Measurements from ENCODE around the gene IL6R. TPM values are rescaled to one million over a fixed set of nuclear protein-coding genes. Genes with fewer than 3 reads are reported as not detected.

The IL6R gene
- total RNA-seq, 1 donor from 2014 or later, result 2.2 TPM

DNA sequence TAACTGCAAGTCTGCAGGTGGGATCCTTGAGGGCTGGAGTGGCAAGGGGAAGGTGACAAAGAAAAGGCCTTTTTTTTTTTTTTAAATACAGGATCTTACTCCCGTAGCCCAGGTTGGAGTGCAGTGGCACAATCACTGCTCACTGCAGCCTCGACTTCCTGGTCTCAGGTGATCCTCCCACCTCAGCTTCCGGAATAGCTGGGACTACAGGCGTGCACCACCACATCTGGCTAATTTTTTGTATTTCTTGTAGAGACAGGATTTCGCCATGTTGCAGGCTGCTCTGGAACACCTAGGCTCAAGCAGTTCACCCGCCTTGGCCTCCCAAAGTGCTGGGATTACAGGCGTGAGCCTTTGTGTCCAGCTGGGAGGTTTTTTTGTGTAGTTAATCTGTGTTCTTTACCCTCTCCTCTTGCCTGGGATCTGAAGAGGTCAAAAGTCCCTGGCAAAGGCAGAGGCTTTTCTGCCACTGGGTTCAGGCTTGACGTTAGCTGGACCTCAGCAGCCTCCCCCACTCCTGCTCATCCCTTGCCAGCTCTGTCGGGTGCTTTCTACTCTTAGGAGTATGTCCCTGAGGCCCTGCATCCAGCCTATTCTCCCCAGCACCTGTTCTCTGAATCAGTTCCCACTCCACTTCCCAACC is 5.2 kb downstream of the IL6R start:
- no peak for TF ChIP-seq EZH2 (IDR thresholded peaks at IDR 0.05; ENCODE audit: insufficient read depth, low read length)
- TF ChIP-seq, protein P1, sequence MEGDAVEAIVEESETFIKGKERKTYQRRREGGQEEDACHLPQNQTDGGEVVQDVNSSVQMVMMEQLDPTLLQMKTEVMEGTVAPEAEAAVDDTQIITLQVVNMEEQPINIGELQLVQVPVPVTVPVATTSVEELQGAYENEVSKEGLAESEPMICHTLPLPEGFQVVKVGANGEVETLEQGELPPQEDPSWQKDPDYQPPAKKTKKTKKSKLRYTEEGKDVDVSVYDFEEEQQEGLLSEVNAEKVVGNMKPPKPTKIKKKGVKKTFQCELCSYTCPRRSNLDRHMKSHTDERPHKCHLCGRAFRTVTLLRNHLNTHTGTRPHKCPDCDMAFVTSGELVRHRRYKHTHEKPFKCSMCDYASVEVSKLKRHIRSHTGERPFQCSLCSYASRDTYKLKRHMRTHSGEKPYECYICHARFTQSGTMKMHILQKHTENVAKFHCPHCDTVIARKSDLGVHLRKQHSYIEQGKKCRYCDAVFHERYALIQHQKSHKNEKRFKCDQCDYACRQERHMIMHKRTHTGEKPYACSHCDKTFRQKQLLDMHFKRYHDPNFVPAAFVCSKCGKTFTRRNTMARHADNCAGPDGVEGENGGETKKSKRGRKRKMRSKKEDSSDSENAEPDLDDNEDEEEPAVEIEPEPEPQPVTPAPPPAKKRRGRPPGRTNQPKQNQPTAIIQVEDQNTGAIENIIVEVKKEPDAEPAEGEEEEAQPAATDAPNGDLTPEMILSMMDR (IDR thresholded peaks at IDR 0.05; ENCODE audit: insufficient read depth, low read depth, low read length), result no peak
- peaks cover 23% of the 10 kb centered on the region for H3K4me1 Mint-ChIP-seq (ENCODE audit: low read depth, unreplicated experiment)

GRCh38 chr1:154411525-154411924 is 6.4 kb downstream of the IL6R start:
- peaks cover 8% of the 10 kb centered on the region for H3K4me1 ChIP-seq (ENCODE audit: insufficient read depth, low read length)
- H3K36me3 ChIP-seq (ENCODE audit: insufficient read depth, low read length), result no peaks in the 10 kb centered on the region
- no peak overlapping the region for H3K4me3 ChIP-seq (ENCODE audit: insufficient read depth, low read depth, low read length)
- peaks cover 4% of the 10 kb centered on the region for H3K27me3 ChIP-seq (ENCODE audit: insufficient read depth, low read length)
- no peaks in the 10 kb centered on the region for H3K9me3 Mint-ChIP-seq (ENCODE audit: unreplicated experiment)
- H3K4me1 Mint-ChIP-seq (ENCODE audit: low read depth, unreplicated experiment), result peaks cover 19% of the 10 kb centered on the region
- no peaks in the 10 kb centered on the region for H3K79me2 ChIP-seq (ENCODE audit: insufficient read depth, low read length)
- no peak overlapping the region for H3K4me2 ChIP-seq (ENCODE audit: low read length)
- no peak for TF ChIP-seq EZH2 (IDR thresholded peaks at IDR 0.05; ENCODE audit: insufficient read depth, low read length)
- TF ChIP-seq, protein P1 (IDR thresholded peaks at IDR 0.05; ENCODE audit: insufficient read depth, low read depth, low read length), result no peak
- H4K20me1 ChIP-seq (ENCODE audit: insufficient read depth, low read length), result no peaks in the 10 kb centered on the region
- FAIRE-seq (no peak), DNase-seq (ENCODE audit: low read depth) (no peak)
- H3K4me3 Mint-ChIP-seq (ENCODE audit: unreplicated experiment), result no peak overlapping the region
- H3K9me3 ChIP-seq (ENCODE audit: insufficient read depth, low read depth, low read length), result no peaks in the 10 kb centered on the region
- no peak overlapping the region for H3K27ac ChIP-seq (ENCODE audit: low read depth, low read length)
- H3K27me3 Mint-ChIP-seq (ENCODE audit: low read depth, unreplicated experiment), result peaks cover 16% of the 10 kb centered on the region
- no peaks in the 10 kb centered on the region for H3K36me3 Mint-ChIP-seq (ENCODE audit: low read depth, unreplicated experiment)
- no peak overlapping the region for H3K27ac Mint-ChIP-seq (ENCODE audit: unreplicated experiment)
- no peak overlapping the region for H3K9ac ChIP-seq (ENCODE audit: low read length)
- H2AFZ ChIP-seq (ENCODE audit: low read depth, low read length), result no peak overlapping the region

More for the DNA sequence above, 5.2 kb downstream of the IL6R start:
- Histone ChIP-seq H3K4me2 (ENCODE audit: low read length) (no peak overlapping the region), H3K4me3 (ENCODE audit: insufficient read depth, low read depth, low read length) (no peak overlapping the region), H3K9ac (ENCODE audit: low read length) (no peak overlapping the region), H3K27me3 (ENCODE audit: insufficient read depth, low read length) (peaks cover 4% of the 10 kb centered on the region), H3K27ac (ENCODE audit: low read depth, low read length) (no peak overlapping the region), H3K9me3 (ENCODE audit: insufficient read depth, low read depth, low read length) (no peaks in the 10 kb centered on the region), H2AFZ (ENCODE audit: low read depth, low read length) (no peak overlapping the region), H3K4me1 (ENCODE audit: insufficient read depth, low read length) (peaks cover 18% of the 10 kb centered on the region), H3K79me2 (ENCODE audit: insufficient read depth, low read length) (no peaks in the 10 kb centered on the region), H3K36me3 (ENCODE audit: insufficient read depth, low read length) (no peaks in the 10 kb centered on the region), H4K20me1 (ENCODE audit: insufficient read depth, low read length) (no peaks in the 10 kb centered on the region)
- Mint-ChIP-seq H3K27ac (ENCODE audit: unreplicated experiment) (no peak overlapping the region), H3K27me3 (ENCODE audit: low read depth, unreplicated experiment) (peaks cover 16% of the 10 kb centered on the region), H3K36me3 (ENCODE audit: low read depth, unreplicated experiment) (no peaks in the 10 kb centered on the region), H3K9me3 (ENCODE audit: unreplicated experiment) (no peaks in the 10 kb centered on the region), H3K4me3 (ENCODE audit: unreplicated experiment) (no peak overlapping the region)
- no peak for DNase-seq (ENCODE audit: low read depth)
- no peak for FAIRE-seq

DNA sequence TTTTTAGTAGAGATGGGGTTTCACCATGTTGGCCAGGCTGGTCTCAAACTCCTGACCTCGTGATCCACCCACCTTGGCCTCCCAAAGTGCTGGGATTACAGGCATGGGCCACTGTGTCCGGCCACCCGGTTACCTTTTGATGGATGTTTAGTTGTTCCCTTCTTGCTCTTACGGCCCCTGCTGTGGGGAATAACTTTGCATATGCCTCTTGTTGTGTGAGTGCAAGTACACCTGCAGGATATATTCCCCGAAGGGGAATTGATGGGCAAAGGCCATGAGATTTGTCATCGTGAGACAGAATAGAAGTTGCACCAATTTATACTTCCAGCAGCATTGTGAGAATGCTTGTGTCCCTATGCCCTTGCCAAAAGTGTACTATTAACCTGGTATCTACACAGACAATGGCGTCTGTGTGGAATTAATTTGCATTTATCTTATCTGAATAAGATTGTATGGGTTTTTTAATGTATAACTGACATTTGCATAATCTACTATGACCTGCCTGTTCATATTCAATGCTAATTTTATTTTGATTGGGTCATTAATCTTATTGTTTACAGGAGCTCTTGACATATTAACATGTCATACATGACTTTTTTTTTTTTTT is 8.1 kb downstream of the IL6R start:
- H3K4me2 ChIP-seq (ENCODE audit: low read length), result no peak overlapping the region
- Mint-ChIP-seq H3K27me3 (ENCODE audit: low read depth, unreplicated experiment) (peaks cover 13% of the 10 kb centered on the region), H3K27ac (ENCODE audit: unreplicated experiment) (no peak overlapping the region), H3K4me3 (ENCODE audit: unreplicated experiment) (no peak overlapping the region), H3K4me1 (ENCODE audit: low read depth, unreplicated experiment) (peaks cover 4% of the 10 kb centered on the region), H3K36me3 (ENCODE audit: low read depth, unreplicated experiment) (peaks cover 1% of the 10 kb centered on the region), H3K9me3 (ENCODE audit: unreplicated experiment) (no peaks in the 10 kb centered on the region)
- no peak overlapping the region for H3K9ac ChIP-seq (ENCODE audit: low read length)
- no peaks in the 10 kb centered on the region for H4K20me1 ChIP-seq (ENCODE audit: insufficient read depth, low read length)
- H3K27ac ChIP-seq (ENCODE audit: low read depth, low read length), result no peak overlapping the region
- no peaks in the 10 kb centered on the region for H3K9me3 ChIP-seq (ENCODE audit: insufficient read depth, low read depth, low read length)
- H3K27me3 ChIP-seq (ENCODE audit: insufficient read depth, low read length), result peaks cover 4% of the 10 kb centered on the region
- DNase-seq (ENCODE audit: low read depth) (no peak), FAIRE-seq (no peak)
- no peak overlapping the region for H3K4me3 ChIP-seq (ENCODE audit: insufficient read depth, low read depth, low read length)
- no peaks in the 10 kb centered on the region for H3K36me3 ChIP-seq (ENCODE audit: insufficient read depth, low read length)
- H3K79me2 ChIP-seq (ENCODE audit: insufficient read depth, low read length), result no peaks in the 10 kb centered on the region
- peaks cover 1% of the 10 kb centered on the region for H3K4me1 ChIP-seq (ENCODE audit: insufficient read depth, low read length)
- TF ChIP-seq EZH2 (IDR thresholded peaks at IDR 0.05; ENCODE audit: insufficient read depth, low read length), result no peak
- TF ChIP-seq, protein P1 (IDR thresholded peaks at IDR 0.05; ENCODE audit: insufficient read depth, low read depth, low read length), result no peak
- H2AFZ ChIP-seq (ENCODE audit: low read depth, low read length), result no peak overlapping the region

Measured in astrocyte (in vitro differentiated cells and primary cell).